Suprapubic skin (tissue), 4 donors: ENCODE data around the gene MRPL39.

Experiments used
- CTCF ChIP-seq, 2 donors: fragments of 200-600 bp in 1 of 2; fragments of 450-650 bp in 1 of 2; sonication (generic) in 1 of 2; IDR thresholded peaks; one replicate each; pipeline ENCODE4 v1.5.1; 2016 to 2019; ENCODE audit warnings: antibody characterized with exemption in 2 of 2, mild to moderate bottlenecking in 1 of 2, moderate library complexity in 1 of 2
- EP300 ChIP-seq: sonication (generic); formaldehyde crosslinking; IDR thresholded peaks from one replicate; pipeline ENCODE4 v1.6.1; 2017; ENCODE audit warnings: antibody characterized with exemption
- POLR2A ChIP-seq, 2 donors: fragments of 450-650 bp; IDR thresholded peaks; one replicate each; pipeline ENCODE4 v1.6.1; 2017; ENCODE audit warnings: antibody characterized with exemption in 2 of 2, mild to moderate bottlenecking in 2 of 2, moderate library complexity in 2 of 2
- POLR2AphosphoS5 ChIP-seq, 3 donors: sonication (generic); formaldehyde crosslinking; IDR thresholded peaks; one replicate each; pipeline ENCODE4 v1.6.1; 2017; ENCODE audit warnings: antibody characterized with exemption in 3 of 3

GRCh38 chr21:25573409-25574206 is 33.7 kb downstream of the MRPL39 start:
- no peak for TF ChIP-seq CTCF (IDR thresholded peaks at IDR 0.05)
- TF ChIP-seq POLR2A (IDR thresholded peaks at IDR 0.05): no peak
- TF ChIP-seq EP300: no peak
- TF ChIP-seq POLR2AphosphoS5 (IDR thresholded peaks at IDR 0.05): no peak
